Measurements from ENCODE around the gene BRDT.

DNA sequence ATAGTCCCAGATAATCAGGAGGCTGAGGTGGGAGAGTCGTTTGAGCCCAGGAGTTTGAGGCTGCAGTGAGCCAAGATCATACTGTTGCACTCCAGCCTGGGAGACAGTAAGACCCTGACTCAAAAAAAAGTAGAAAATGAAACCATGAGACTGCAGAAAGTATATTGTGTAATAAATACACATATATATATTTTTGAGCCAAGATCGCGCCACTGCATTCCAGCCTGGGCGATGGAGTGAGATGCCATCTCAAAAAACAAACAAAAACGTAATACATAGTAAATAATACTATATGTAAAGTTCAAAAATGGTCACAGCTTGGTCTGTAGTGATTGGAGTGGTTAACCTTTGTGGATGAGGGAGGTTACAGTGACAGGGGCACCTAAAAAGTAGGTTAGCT lies 9.7 kb downstream of the BRDT start:
- TF ChIP-seq POLR2AphosphoS5 (IDR thresholded peaks at IDR 0.05) = no peak
- TF ChIP-seq CTCF (IDR thresholded peaks at IDR 0.05) = no peak
- TF ChIP-seq EP300 (IDR thresholded peaks at IDR 0.05) = no peak

Measured in stomach (tissue), 4 donors.